Measurements from ENCODE around the gene LIPF.
A peak's percentile ranks its signal among the peaks of the same experiment; 100 is the strongest.
"Not testable (repeated sequence)": the region's sequence is repeated elsewhere in the genome, so short reads cannot be mapped to it uniquely, and the experiment has no call there.

The LIPF gene

DNA sequence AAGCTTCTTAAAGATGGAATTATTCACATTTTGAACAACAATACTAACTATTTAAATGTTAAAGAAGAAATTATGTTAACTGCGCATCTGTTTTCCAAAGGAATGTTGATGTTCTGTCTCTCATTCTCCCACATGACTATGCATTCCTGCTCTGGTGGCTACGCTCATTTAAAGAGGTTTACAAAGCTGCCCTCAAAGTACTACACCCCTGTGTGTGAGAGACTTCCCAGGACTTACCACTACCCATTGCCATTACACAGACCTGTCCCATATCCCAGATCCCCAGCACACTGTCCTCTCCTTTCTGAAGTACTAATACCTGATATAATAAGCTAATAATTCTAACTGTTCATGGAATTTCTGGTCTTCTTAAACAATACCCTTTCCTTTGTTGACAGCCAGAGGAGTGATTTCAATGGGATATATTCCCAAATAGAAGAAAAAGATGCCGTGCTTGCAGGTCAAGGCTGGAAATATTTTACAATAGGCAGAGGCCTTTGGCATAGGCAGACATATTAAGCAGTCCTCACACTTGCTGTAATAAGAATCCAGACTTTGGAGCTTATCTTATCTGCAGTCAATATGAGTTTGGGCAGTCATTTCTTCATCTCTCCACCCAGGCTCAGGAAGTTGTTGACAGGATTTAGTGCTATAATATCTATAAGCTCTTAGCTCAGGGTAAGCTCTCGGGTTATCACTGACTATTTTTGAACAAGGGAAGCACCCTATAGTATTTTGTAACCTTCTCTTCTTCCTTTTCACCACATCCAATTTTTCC is 12.2 kb downstream of the LIPF start:
- DNase-seq (ENCODE audit: low spot score): no peak

- DNase-seq (ENCODE audit: low spot score): no peak
Measured at GRCh38 chr10:88680958-88681357, 16.7 kb downstream of the LIPF start.

GRCh38 chr10:88682491-88682890 is 18.2 kb downstream of the LIPF start:
- no peak for DNase-seq (ENCODE audit: low spot score)

DNA sequence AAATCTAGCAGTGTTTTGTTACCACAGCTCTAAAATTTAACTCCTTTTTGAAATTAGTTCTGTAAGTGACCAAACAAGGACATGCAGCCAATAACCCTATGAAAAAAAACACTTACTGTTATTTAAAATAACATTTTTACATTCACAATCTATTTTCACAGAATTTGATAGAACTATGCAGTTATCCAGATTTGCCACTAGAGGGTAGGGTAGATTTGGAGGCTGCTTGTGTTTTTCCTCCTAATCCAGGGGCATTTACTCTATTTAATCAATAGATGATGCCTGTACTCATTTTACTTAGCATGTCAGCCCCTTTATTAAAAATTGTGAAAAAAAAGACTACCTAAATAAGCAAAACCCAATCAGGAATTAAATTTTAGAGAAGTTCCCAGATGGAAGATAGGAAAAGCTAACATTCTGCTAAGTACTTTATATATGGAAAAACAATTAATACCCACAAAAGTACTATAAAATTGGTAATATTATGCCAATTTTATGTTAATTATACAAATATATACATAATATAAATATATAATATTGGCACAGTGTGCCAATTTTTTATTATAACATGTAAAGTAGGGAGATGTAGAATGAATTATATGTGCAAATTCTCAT is 23.7 kb downstream of the LIPF start:
- peak; percentile 59 for DNase-seq (ENCODE audit: low spot score)

- no peak for DNase-seq (ENCODE audit: low spot score)
Measured at GRCh38 chr10:88689366-88689765, 25.1 kb downstream of the LIPF start.

GRCh38 chr10:88693392-88694020 is 29.3 kb downstream of the LIPF start:
- no peak for DNase-seq (ENCODE audit: low spot score)

DNA sequence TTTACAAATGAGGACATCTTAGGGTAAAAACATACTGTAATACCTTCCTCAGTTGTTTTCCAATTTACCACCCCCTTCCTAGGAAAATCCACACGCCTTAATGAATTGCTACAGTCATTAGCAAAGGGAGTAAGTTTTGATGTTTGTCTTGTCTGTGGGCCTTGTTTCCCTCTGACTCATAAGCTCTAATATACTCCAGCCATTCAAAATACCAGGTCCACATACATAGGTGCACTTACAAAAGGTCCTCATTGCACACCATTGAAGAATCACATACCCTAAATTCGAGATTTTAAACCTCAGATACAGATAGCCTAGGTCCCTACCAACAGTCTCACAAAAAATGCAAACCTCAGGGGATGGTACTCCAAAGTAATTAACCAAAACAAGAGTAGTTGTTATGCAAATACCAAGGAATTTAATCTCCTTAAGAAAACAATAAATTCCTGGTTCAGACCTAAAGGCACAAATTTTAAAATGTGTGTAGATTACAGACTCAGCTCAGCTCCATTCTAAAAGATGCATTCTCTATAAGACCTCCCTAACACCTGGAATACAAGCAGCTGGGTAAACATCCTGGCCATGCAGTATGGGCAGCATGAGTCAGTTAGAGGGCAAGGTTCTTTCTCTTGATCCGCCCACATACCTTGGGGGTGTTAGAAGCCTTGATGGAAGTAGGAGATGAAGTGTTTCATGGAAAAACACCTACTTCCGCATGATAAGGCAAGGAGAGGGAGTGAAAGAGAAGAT is 38.8 kb downstream of the LIPF start:
- peak; percentile 27 for DNase-seq (ENCODE audit: low spot score)

GRCh38 chr10:88705958-88706357 is 41.7 kb downstream of the LIPF start, which contains the start of gene LIPK:
LIPK (plus strand) TSS chr10:88706249; CDS start chr10:88724544, 18,295 bp downstream.
- no peak for DNase-seq (ENCODE audit: low spot score)

DNA sequence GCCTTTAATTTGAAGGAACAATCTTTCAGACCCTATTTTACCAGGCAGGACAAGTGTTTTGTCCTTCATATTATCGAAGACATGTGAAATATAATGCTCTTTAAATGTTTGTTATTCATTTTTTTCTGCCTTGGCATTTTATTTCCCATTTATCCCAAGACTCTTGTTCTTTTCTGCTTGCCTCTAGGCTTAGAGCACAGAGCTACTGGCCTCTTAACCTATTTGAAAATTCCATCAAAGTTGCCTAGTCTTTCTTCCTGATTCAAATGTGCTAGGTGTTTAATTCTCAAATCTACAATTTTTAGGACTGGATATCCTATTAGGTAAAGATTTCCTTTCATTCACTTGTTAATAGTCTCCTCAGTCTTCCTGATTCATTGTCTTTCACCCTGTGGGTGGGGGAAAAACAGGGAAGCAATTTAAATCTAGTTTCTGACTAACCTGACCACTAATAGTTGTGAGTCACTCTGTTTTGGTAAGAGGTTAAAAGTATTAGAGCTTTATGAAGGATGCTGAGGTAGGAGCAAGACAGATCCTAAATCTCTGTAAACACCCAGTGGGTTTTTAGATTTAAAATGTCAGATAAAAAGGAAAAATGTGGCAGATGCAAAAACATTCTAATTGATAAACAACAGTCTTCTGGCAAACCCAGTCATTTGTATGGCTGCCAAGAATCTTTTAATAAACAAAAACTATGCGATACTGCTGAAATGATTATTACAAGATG is 43.4 kb downstream of the LIPF start:
- DNase-seq (ENCODE audit: low spot score): peak; percentile 75

DNA sequence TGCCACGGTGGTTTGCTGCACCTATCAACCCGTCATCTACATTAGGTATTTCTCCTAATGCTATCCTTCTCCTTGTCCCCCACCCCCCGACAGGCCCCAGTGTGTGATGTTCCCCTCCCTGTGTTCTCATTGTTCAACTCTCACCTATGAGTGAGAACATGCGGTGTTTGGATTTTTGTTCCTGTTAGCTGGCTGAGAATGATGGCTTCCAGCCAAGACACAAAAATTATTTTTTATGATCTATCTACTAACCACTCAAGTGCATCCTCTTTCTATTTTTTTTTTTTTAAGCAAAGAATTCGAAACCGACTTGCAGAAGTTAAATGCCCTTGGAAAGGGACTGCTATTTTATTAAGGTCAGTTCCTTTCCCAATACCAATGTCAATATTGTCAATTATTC is 45.1 kb downstream of the LIPF start:
- DNase-seq (ENCODE audit: low spot score): not testable (repeated sequence)

DNA sequence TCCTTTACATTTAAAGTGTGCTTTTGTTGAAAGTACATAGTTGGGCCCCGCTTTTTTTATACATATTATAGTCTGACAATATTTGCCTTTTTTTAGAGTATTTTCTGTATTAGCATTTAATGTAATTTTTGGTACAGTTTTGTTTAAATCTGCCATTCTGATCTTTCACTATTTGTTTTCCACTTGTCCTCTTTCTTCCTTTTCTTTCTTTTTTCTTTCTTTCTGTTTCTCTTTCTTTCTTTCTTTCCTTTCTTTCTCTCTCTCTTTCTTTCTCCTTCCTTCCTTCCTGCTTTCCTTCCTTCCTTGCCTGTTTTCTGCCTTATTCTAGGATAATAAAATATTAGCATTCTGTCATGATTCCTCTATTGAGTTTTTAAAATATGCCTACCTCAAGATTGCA is 51.3 kb downstream of the LIPF start:
- no peak for DNase-seq (ENCODE audit: low spot score)

DNA sequence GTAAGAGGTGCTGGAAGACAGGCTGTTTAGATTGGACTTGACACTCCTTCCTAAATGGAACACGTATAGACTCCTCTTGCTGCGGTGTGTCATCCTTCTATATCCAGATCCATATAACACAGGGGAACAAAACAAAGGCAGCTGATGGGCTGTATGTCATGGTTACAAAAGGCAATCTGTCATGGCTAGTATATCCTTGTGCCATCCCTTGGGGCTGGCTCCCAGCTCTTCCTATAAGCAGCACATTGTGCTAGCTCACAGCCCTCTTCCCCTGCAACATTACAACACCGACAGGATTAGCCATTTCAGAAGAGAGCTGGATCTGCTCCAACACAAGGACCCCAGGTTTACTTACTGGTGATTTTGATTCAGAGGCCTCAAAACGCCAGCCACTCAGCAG is 57.1 kb downstream of the LIPF start:
- DNase-seq (ENCODE audit: low spot score): no peak

- no peak for DNase-seq (ENCODE audit: low spot score)
Measured at GRCh38 chr10:88725798-88726197, 61.6 kb downstream of the LIPF start.

- DNase-seq (ENCODE audit: low spot score): no peak
Measured at GRCh38 chr10:88728107-88728763, 64.0 kb downstream of the LIPF start.

All from RKO (cell line).